H1 (cell line): ENCODE data around the gene GPR141. TPM values are rescaled to one million over a fixed set of nuclear protein-coding genes. Genes with fewer than 3 reads are reported as not detected.

ENCODE experiments used
- CBX8 ChIP-seq: fragments of 300-800, 300-1000 bp; sonication (generic); IDR thresholded peaks from 2 replicates; pipeline ENCODE4 v1.7.1; 2016; ENCODE audit warnings: low read depth, low read length, borderline replicate concordance
- CHD7 ChIP-seq: fragments of 300-600 bp; sonication (generic); IDR thresholded peaks from 2 replicates; pipeline ENCODE4 v1.7.1; 2012; ENCODE audit warnings: low read length, moderate library complexity, mild to moderate bottlenecking, inconsistent platforms; ENCODE audit not compliant: insufficient replicate concordance
- EGR1 ChIP-seq: IDR thresholded peaks from 2 replicates; pipeline ENCODE4 v1.6.1; 2011; ENCODE audit warnings: low read depth, low read length, borderline replicate concordance
- GTF2F1 ChIP-seq: IDR thresholded peaks from 2 replicates; pipeline ENCODE4 v1.6.1; 2012; ENCODE audit warnings: low read depth, low read length, improper control_type of control experiment, borderline replicate concordance
- KDM5A ChIP-seq: fragments of 200-600 bp; IDR thresholded peaks from 2 replicates; pipeline ENCODE4 v1.7.1; 2012; ENCODE audit warnings: mild to moderate bottlenecking, low read length, inconsistent platforms, mixed read lengths
- RXRA ChIP-seq: IDR thresholded peaks from 2 replicates; pipeline ENCODE4 v1.6.1; 2011; ENCODE audit warnings: low read depth, mild to moderate bottlenecking, low read length, moderate library complexity; ENCODE audit not compliant: insufficient read depth
- TEAD4 ChIP-seq: IDR thresholded peaks from 2 replicates; pipeline ENCODE4 v1.6.1; 2012; ENCODE audit warnings: low read depth, low read length, inconsistent platforms, mixed read lengths
- polyA plus RNA-seq, 7 experiments: library from polyadenylated mRNA; depleted of rRNA in 3 of 7; stranded (reverse) in 5 of 7; unstranded in 2 of 7; fragments of >200 nt in 5 of 7; fragments of 200-250 nt in 2 of 7; gene quantifications; 1 replicate in 5 of 7; 2 replicates in 1 of 7; 4 replicates in 1 of 7; pipeline versions ENCODE4 v1.2.1 to v1.2.3, GENCODE V29; 2011 to 2013; ENCODE audit warnings: missing spikeins in 2 of 7, mixed read lengths in 2 of 7
- total RNA-seq: library from RNA; stranded (reverse); fragmentation: NEBNext Ultra II Directional; extraction: Animal tissue kit (Norgen Biotek cat#: 25700); gene quantifications from 2 replicates; pipeline ENCODE4 v1.2.1, GENCODE V29; 2021

The GPR141 gene
- total and polyA plus RNA-seq, 2 of the 8 experiments (the other 6 are each of a cell fraction or from before 2014, with no cell fraction given): 0.45 to 1.0 TPM

- no peak for TF ChIP-seq CHD7
- TF ChIP-seq CBX8: no peak
- no peak for TF ChIP-seq TEAD4
- TF ChIP-seq RXRA: no peak
- no peak for TF ChIP-seq EGR1
- TF ChIP-seq KDM5A: no peak
- no peak for TF ChIP-seq GTF2F1
- TF ChIP-seq, all 59 proteins: peak for 0
These were observed 73.4 kb downstream of the GPR141 start (continued) for GRCh38 chr7:37756797-37757551.
